AG09319 (cell line): ENCODE data around the gene ULK4.
"Not testable (repeated sequence)": the region's sequence is repeated elsewhere in the genome, so short reads cannot be mapped to it uniquely, and the experiment has no call there.

Experiments used
- DNase-seq: peaks from one replicate; pipeline ENCODE4 v3.0.0-alpha.2; 2010; ENCODE audit warnings: low read depth; ENCODE audit errors: extremely low read depth
- TF ChIP-seq, protein P1 (sequence below): IDR thresholded peaks from 2 replicates; pipeline ENCODE4 v1.5.1; 2011; ENCODE audit warnings: low read depth, mild to moderate bottlenecking, inconsistent platforms, low read length, moderate library complexity

Gene ULK4

DNA sequence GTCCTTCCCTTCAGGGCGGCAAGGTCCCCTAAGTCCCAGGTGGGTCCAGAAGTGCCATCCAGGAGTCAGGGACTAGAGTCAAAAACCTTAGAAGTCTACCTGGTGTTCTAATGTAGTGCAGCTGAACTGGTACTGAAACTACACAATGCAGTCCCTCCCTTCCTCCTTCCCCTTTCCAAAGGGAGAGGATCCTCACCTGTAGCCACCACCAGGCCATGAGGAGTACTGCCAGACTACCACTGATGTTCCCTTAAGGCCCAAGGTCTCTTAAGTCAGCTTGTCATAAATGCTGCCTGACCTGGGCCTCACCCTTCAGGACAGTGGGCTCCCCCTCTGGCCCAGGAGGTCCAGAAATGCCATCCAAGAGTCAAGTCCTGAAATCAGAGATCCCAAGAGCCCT lies 98.9 kb downstream of the ULK4 start:
- DNase-seq: no peak
- TF ChIP-seq, protein P1, sequence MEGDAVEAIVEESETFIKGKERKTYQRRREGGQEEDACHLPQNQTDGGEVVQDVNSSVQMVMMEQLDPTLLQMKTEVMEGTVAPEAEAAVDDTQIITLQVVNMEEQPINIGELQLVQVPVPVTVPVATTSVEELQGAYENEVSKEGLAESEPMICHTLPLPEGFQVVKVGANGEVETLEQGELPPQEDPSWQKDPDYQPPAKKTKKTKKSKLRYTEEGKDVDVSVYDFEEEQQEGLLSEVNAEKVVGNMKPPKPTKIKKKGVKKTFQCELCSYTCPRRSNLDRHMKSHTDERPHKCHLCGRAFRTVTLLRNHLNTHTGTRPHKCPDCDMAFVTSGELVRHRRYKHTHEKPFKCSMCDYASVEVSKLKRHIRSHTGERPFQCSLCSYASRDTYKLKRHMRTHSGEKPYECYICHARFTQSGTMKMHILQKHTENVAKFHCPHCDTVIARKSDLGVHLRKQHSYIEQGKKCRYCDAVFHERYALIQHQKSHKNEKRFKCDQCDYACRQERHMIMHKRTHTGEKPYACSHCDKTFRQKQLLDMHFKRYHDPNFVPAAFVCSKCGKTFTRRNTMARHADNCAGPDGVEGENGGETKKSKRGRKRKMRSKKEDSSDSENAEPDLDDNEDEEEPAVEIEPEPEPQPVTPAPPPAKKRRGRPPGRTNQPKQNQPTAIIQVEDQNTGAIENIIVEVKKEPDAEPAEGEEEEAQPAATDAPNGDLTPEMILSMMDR: no peak

DNA sequence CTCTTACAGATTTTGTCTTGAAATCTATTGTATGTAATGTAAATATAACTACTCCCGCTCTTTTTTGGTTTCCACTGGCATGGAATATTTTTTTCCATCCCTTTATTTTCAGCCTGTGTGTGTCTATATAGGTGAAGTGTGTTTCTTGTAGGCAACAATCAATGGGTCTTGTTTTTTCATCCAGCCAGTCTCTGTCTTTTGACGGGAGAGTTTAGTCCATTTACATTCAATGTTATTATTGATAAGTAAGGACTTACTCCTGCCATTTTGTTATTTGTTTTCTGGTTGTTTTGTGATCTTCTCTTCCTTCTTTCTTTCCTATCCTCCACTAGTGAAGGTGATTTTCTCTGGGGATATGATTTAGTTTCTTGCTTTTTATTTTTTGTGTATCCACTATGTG lies 101.4 kb downstream of the ULK4 start:
- not testable (repeated sequence) for DNase-seq

- no peak for DNase-seq
- TF ChIP-seq, protein P1: no peak
Measured at GRCh38 chr3:41854956-41855355, 106.9 kb downstream of the ULK4 start.

- no peak for DNase-seq
- TF ChIP-seq, protein P1: no peak
Measured at GRCh38 chr3:41853540-41854196, 108.2 kb downstream of the ULK4 start.

DNA sequence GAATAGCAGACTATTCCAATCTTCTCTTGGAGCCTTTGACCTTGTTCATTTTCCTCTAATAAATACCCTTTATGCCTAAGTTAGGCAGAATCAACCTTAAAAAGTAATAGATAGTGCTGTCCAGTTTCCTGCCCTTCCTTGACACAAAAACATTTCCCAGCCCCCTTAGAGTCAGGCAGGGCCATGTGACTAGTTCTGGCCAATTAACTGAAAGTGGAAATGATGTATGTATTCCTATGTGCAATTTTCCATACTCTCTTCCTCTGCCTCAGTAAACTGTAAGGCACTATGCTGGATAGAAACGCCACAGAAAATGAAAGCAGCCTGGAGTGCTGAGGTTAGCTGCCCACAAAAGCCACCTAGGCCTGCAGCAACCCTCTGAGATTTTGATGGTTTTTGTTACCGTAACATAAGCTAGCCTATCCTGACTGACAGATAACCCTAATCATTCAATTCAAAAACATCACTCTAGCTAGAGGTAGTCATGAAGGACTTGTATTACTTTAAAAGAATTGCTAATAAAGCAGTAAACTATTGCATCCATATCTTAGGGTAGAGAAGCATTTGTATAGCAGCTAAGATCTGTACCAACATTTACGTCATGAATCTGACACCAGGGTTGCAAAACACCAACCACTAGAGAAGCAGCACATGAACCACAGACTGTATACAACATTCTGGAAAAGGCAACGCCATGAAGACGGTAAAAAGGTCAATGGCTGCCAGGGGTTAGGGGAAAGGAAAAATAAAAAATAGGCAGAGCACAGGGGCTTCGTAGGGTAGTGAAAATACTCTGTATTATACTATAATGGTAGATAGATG lies 112.9 kb downstream of the ULK4 start:
- TF ChIP-seq, protein P1: no peak
- DNase-seq: no peak

GRCh38 chr3:41847679-41848078 lies 114.2 kb downstream of the ULK4 start:
- DNase-seq: no peak
- TF ChIP-seq, protein P1: no peak

- TF ChIP-seq, protein P1: no peak
- no peak for DNase-seq
Measured at GRCh38 chr3:41846850-41847249, 115.1 kb downstream of the ULK4 start.
